ENCODE measurements around the gene ACAP2.
"Not testable (repeated sequence)": the region's sequence is repeated elsewhere in the genome, so short reads cannot be mapped to it uniquely, and the experiment has no call there.

ACAP2 gene

DNA sequence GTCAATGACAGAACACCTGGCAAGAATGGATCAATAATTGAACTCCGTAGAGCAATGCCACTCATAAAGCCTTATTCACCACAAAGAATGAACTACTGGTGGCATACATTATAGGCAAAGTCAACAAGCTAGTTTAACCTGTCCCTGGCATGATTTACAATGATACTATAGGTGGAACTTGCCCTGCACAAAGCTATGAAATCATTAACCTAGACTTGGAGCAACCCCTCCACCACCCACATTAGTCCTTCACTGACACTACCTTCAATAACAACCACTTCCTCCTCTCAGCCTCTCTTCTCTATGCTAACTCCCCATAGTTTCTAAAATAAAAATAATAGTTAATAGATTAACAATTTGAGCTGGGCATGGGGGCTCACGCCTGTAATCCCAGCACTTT, 54.4 kb downstream of the ACAP2 start:
- no peak for DNase-seq (ENCODE audit: low read depth, low spot score)

GRCh38 chr3:195386739-195387138, 56.1 kb downstream of the ACAP2 start:
- DNase-seq (ENCODE audit: low read depth, low spot score): no peak

GRCh38 chr3:195385526-195385925, 57.3 kb downstream of the ACAP2 start:
- DNase-seq (ENCODE audit: low read depth, low spot score): no peak

- DNase-seq (ENCODE audit: low read depth, low spot score): no peak
Measured at GRCh38 chr3:195384952-195385351, 57.9 kb downstream of the ACAP2 start.

DNA sequence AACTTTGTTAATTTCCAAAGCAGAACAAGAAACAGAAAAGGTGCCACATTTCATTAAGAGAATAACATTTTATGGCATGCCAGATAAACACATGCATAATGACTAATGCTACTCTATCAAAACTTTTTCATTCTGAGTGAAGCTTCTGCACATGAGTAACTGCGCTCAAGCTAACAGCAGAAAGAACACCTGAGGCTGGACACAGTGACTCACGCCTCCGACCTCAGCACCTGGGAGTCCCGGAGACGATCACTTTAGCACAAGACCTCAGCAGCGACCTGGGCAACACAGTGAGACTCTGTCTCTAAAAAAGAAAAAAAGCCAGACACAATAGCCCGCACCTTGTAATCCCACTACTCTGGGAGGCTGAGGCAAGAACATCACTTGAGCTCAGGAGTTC, 70.6 kb downstream of the ACAP2 start:
- DNase-seq (ENCODE audit: low read depth, low spot score): no peak

DNA sequence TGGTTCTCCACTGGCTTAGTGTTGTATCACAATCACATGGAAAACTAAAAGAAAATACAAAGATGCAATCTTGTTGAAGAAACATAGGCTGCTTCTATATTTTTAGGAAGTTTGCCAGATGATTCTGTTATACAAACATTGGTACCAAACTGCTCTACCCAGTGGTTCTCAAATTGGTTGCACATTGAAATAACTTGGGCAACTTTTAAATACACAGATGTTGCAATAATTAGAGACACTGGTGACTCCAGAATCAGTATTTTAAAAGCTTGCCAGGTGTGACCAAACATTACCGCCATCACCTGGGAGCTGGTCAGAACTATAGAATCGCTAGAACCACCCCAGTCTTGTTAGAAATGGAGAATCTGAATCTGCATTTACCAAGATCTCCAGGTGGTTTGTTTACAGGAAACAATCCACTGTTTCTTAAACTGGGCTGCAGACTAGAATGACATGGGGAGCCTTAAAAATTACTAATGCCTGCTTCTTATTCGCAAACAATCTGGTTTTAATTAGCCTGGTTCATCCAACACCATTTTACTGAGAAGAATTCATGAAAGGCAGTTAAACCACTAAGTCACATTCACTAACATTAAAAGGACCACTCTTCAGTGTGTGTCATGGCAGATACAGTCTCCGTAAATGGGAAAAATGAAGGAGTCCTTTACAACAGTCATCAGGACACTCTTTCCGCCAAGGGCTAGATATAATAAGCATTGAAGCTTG, 76.5 kb downstream of the ACAP2 start:
- peak; percentile 25 for DNase-seq (ENCODE audit: low read depth, low spot score)

- no peak for DNase-seq (ENCODE audit: low read depth, low spot score)
Measured at GRCh38 chr3:195365371-195365770, 77.4 kb downstream of the ACAP2 start.

- not testable (repeated sequence) for DNase-seq (ENCODE audit: low read depth, low spot score)
Measured at GRCh38 chr3:195357797-195358196, 85.0 kb downstream of the ACAP2 start.

DNA sequence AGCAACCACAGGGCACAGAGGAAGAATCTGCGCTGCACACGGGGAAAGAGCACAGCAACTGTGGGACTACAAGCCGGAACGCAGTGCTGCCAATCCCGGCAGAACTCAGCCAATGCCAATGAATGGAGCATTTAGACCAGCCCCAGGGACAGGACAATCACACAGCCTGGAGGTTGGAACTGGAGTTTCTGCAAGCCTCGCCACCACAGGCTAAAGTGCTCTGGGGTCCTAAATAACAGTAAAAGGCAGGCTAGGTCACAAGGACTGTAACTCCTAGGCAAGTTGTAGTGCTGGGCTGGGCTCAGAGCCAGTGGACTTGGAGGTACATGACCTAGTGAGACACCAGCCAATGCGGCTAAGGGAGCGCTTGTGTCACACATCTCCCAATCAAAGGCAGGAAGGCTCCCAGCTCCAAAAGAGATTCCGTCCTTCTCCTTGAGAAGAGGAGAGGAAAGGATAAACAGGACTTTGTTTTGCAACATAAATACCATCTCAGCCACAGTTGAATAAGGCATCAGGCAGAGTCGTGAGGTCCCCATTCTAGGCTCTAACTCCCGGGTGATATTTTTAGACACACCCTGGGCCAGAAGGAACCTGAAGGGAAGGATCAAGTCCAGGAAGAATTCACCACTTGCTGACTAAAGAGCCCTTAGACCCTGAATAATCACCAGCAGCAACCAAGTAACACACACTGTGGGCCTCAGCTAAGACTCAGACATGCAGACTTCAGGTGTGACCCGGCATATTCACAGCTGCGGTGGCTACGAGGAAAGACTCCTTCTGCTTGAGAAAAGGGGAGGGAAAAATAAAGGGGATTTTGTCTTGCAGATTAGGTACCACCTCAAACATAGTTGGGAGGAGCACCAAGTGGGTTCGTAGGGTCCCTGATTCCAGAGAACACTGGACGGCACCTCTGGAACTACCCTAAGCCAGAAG, 86.4 kb downstream of the ACAP2 start:
- DNase-seq (ENCODE audit: low read depth, low spot score): no peak

DNA sequence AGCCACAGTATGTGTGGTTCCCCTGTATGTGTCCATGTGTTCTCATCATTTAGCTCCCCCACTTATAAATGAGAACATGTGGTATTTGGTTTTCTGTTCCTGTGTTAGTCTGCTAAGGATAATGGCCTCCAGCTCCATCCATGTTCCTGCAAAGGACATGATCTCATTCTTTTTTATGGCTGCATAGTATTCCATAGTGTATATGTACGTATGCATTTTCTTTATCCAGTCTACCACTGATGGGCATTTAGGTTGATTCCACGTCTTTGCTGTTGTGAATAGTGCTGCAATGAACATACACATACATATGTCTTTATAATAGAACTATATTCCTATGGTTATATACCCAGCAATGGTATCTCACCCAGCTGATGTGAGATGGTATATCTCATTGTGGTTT, 88.8 kb downstream of the ACAP2 start:
- DNase-seq (ENCODE audit: low read depth, low spot score): not testable (repeated sequence)

GRCh38 chr3:195352895-195353488, 89.8 kb downstream of the ACAP2 start:
- DNase-seq (ENCODE audit: low read depth, low spot score): no peak

- no peak for DNase-seq (ENCODE audit: low read depth, low spot score)
Measured at GRCh38 chr3:195348426-195349115, 94.2 kb downstream of the ACAP2 start.

DNA sequence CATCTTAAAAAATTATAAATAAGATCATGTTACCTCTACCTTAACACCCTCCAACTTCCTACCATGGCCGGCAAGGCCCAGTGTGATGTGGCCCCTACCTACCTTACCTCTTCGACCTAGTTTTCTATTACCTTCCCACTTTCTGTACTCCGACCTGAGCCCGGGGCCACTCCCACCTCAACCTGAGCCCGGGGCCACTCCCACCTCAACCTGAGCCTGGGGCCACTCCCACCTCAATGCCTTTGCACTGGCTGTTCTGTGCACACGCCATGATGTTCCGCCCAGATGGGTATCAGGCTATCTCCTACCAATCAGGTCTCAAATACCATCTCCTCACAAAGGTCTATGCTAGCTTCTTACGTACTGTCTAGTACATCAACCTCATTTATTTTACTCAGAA, 105.1 kb downstream of the ACAP2 start:
- no peak for DNase-seq (ENCODE audit: low read depth, low spot score)

- DNase-seq (ENCODE audit: low read depth, low spot score): no peak
Measured at GRCh38 chr3:195334967-195335366, 107.9 kb downstream of the ACAP2 start.

DNA sequence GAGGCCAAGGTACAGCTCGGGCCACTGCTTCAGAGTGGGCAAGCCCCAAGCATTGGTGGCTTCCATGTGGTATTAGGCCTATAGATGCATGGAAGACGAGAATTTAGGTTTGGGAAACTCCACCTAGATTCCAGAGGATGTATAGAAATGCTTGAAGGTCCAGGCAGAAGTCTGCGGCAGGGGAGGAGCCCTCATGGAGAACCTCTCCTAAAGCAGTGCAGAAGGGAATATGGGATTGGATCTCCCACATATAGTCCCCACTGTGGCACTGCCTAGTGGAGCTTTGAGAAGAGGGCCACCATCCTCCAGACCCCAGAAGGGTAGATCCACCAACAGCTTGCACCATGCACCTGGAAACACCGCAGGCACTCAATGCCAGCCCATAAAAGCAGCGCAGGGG, 123.8 kb downstream of the ACAP2 start:
- no peak for DNase-seq (ENCODE audit: low read depth, low spot score)

DNA sequence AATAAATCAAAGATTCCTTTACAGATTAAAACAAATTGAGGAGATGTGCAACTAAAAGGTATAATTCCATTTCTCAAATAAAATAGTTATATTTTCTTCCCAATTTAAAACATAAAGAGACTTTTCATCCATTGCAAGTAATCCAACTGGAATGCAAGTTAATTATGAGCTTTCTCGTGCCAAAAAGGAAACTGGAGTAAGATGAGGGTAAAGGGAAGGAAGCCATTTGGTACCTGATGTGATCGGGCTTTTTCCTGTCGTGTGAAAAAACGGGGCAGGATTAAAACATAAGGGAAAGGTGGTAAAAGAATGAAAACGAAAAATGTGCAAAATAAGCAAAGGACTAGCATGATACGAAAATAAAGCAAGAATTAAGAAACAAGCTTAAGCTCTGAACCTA, 130.1 kb downstream of the ACAP2 start:
- DNase-seq (ENCODE audit: low read depth, low spot score): no peak

GRCh38 chr3:195307711-195308110, 135.1 kb downstream of the ACAP2 start:
- no peak for DNase-seq (ENCODE audit: low read depth, low spot score)

DNA sequence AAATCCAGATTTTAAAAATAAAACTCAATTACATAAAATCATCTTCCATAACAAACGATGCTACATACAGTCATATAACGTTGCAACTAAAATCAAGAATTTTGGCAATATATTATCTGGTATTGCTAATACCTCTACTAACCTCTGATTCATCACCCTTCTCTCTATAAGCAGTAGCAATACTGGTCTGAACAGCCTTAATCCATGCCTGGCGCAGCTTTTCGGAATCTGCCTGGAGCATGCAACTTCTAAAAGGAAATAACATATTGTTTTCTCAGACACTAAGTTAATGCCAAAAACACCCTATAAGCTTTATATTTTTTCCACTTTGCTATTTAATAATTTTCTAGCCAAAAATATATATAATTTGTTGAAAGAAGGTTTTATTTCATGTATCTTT, 136.5 kb downstream of the ACAP2 start:
- DNase-seq (ENCODE audit: low read depth, low spot score): no peak

DNA sequence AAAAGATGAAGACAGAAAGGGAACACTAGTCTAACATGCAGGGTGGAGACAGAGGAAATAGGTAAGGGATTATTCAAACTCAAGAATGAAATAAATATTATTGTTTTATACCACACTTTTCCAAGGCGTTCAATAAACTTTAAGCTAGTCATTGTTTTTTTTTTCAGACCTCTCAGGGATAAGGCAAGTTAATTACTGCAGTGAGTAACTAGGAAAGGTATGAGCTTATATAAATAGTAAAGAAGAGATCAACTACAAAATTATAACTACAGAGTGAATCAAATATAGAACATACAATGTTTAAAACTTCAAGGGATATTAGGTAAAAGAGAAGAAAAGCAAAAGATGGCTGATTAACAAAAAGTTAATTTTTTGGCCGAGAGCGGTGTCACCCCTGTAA, 140.4 kb downstream of the ACAP2 start:
- DNase-seq (ENCODE audit: low read depth, low spot score): no peak

- DNase-seq (ENCODE audit: low read depth, low spot score): no peak
Measured at GRCh38 chr3:195297446-195297845, 145.4 kb downstream of the ACAP2 start.

DNA sequence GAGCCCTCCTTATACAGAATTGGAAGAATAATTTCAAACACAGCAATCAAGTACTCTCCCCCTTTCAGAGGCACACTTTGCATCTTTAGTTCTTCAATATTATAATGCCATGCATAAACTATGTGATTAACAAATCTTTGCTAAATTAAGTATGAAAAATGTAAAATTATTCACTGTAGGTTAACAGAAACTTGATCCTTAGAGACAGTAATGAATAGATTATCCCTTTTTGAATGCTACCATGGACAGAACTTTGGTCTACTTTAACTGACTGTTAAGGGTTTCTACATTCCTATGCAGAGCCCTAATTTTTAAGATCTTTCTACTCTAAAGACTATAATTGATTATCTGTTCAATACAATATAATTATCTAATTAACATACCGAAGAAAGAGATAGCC, 146.2 kb downstream of the ACAP2 start:
- DNase-seq (ENCODE audit: low read depth, low spot score): no peak

DNA sequence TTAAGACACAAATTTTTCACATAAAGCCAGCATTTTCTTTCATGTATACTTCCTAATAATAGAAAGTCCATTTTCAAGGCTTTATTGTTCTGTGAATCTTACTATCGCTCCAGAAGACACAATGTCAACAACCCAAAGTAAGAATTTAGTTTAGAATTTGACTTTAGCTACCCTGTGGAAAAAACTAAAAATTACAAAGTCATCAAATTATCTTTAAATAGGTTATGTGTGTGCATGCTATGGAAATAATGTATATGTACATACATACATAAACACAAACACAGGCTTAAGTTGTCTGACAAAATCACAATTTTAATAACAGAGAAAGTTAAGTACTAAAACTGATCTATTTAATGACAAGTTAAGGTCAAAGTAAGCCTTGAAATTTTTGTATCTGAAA, 151.7 kb downstream of the ACAP2 start:
- DNase-seq (ENCODE audit: low read depth, low spot score): no peak

Measured in brain pericyte (primary cell).